CD14-positive monocyte (primary cell): ENCODE results near the gene HEPACAM2. TPM values are rescaled to one million over a fixed set of nuclear protein-coding genes. Genes with fewer than 3 reads are reported as not detected.

ENCODE experiments used
- DNase-seq, 3 donors: peaks; one replicate each; pipeline ENCODE4 v3.0.0-alpha.2; 2011 to 2022
- H2AFZ ChIP-seq: 2 replicates; pipeline ENCODE4 v1.6.0; 2012; ENCODE audit warnings: mild to moderate bottlenecking, low read depth, low read length, inconsistent platforms; ENCODE audit not compliant: insufficient read depth, poor library complexity, severe bottlenecking
- H3K27ac ChIP-seq, 2 donors: 1 replicate in 1 of 2; 2 replicates in 1 of 2; pipeline ENCODE4 v1.5.1; 2012 to 2013; ENCODE audit warnings: low read length in 2 of 2, control low read depth in 1 of 2, inconsistent platforms in 1 of 2, low read depth in 1 of 2, mild to moderate bottlenecking in 1 of 2
- H3K27me3 ChIP-seq, 2 donors: one replicate each; pipeline versions ENCODE4 v1.6.0 to v1.6.1; 2011 to 2013; ENCODE audit warnings: low read length in 2 of 2; ENCODE audit not compliant: control insufficient read depth in 2 of 2, insufficient read depth in 2 of 2
- H3K36me3 ChIP-seq, 2 donors: replicated peaks in 1 of 2; 1 replicate in 1 of 2; 2 replicates in 1 of 2; pipeline versions ENCODE4 v1.5.1 to v1.6.1; 2012 to 2013; ENCODE audit warnings: low read length in 2 of 2, control low read depth in 1 of 2, inconsistent platforms in 1 of 2, mild to moderate bottlenecking in 1 of 2; ENCODE audit not compliant: insufficient read depth in 2 of 2, control insufficient read depth in 1 of 2
- H3K4me1 ChIP-seq, 2 donors: 1 replicate in 1 of 2; 2 replicates in 1 of 2; pipeline versions ENCODE4 v1.5.1 to v1.6.1; 2012 to 2013; ENCODE audit warnings: low read length in 2 of 2, control low read depth in 1 of 2, inconsistent platforms in 1 of 2, mild to moderate bottlenecking in 1 of 2, moderate library complexity in 1 of 2; ENCODE audit not compliant: insufficient read depth in 2 of 2, control insufficient read depth in 1 of 2
- H3K4me2 ChIP-seq: replicated peaks from 2 replicates; pipeline ENCODE3; 2012; ENCODE audit warnings: low read length, moderate library complexity, mild to moderate bottlenecking; ENCODE audit not compliant: poor library complexity, severe bottlenecking; ENCODE audit errors: extremely low read depth
- H3K4me3 ChIP-seq, 3 experiments: fragments of 200-600 bp in 1 of 3; sonication (generic) in 1 of 3; replicated peaks in 1 of 3; 1 replicate in 2 of 3; 2 replicates in 1 of 3; pipeline ENCODE4 v1.5.1; 2011 to 2013; ENCODE audit warnings: low read length in 3 of 3, mild to moderate bottlenecking in 3 of 3, control low read depth in 2 of 3, low read depth in 2 of 3, inconsistent platforms in 1 of 3, moderate library complexity in 1 of 3
- H3K79me2 ChIP-seq: 2 replicates; pipeline ENCODE4 v1.6.0; 2012; ENCODE audit warnings: mild to moderate bottlenecking, control low read depth, inconsistent platforms, low read length, moderate library complexity; ENCODE audit not compliant: insufficient read depth
- H3K9ac ChIP-seq: 2 replicates; pipeline ENCODE4 v1.6.0; 2017; ENCODE audit warnings: low read length, mild to moderate bottlenecking; ENCODE audit not compliant: insufficient read depth, poor library complexity, severe bottlenecking
- H3K9me3 ChIP-seq, 2 donors: replicated peaks in 1 of 2; 1 replicate in 1 of 2; 2 replicates in 1 of 2; pipeline versions ENCODE4 v1.5.1 to v1.6.1; 2012 to 2013; ENCODE audit warnings: low read length in 2 of 2, control low read depth in 1 of 2; ENCODE audit not compliant: control insufficient read depth in 1 of 2, insufficient read depth in 1 of 2
- H4K20me1 ChIP-seq: 2 replicates; pipeline ENCODE4 v1.6.0; 2012; ENCODE audit warnings: mild to moderate bottlenecking, low read length, control low read depth, moderate library complexity; ENCODE audit not compliant: insufficient read depth
- H3K27ac Mint-ChIP-seq, 7 donors: one replicate each; pipeline ENCODE4 v1.8.0; 2020; ENCODE audit warnings: mild to moderate bottlenecking in 7 of 7, mixed read lengths in 7 of 7, moderate library complexity in 6 of 7, inconsistent platforms in 2 of 7
- H3K27me3 Mint-ChIP-seq, 3 donors: one replicate each; pipeline ENCODE4 v1.8.0; 2021 to 2022; ENCODE audit warnings: low read depth in 3 of 3, mild to moderate bottlenecking in 3 of 3, mixed read lengths in 3 of 3, moderate library complexity in 3 of 3, inconsistent platforms in 1 of 3
- H3K36me3 Mint-ChIP-seq, 2 donors: one replicate each; pipeline ENCODE4 v1.8.0; 2020; ENCODE audit warnings: mixed read lengths in 2 of 2, inconsistent platforms in 1 of 2, mild to moderate bottlenecking in 1 of 2
- H3K4me1 Mint-ChIP-seq: one replicate; pipeline ENCODE4 v1.8.0; 2020; ENCODE audit warnings: mild to moderate bottlenecking, mixed read lengths
- H3K4me3 Mint-ChIP-seq, 2 donors: one replicate each; pipeline ENCODE4 v1.8.0; 2020; ENCODE audit warnings: mild to moderate bottlenecking in 2 of 2, mixed read lengths in 2 of 2, moderate library complexity in 1 of 2
- H3K9me3 Mint-ChIP-seq, 7 donors: one replicate each; pipeline ENCODE4 v1.8.0; 2020 to 2022; ENCODE audit warnings: mixed read lengths in 7 of 7, mild to moderate bottlenecking in 6 of 7, moderate library complexity in 6 of 7, inconsistent platforms in 2 of 7
- WGBS: methylation state at CpG from one replicate; pipeline ENCODE4 v1.1.5; 2013; ENCODE audit warnings: missing lambda C conversion rate; ENCODE audit not compliant: insufficient coverage; 5-methylcytosine and 5-hydroxymethylcytosine counted together
- intact Hi-C, 2 donors: fragments of 100-400 bp; cut with micrococcal nuclease; formaldehyde crosslinking; loops; one replicate each; pipeline versions ENCODE4 v1.15.0 to v1.15.1; 2023
- polyA plus RNA-seq, 3 donors: library from polyadenylated mRNA; depleted of rRNA in 1 of 3; unstranded in 2 of 3; stranded (reverse) in 1 of 3; fragments of 300-500 nt in 2 of 3; fragments of >200 nt in 1 of 3; fragmentation: Illumina TruSeq in 2 of 3; gene quantifications; 1 replicate in 2 of 3; 2 replicates in 1 of 3; pipeline ENCODE4 v1.2.3, GENCODE V29; 2012 to 2021
- TF ChIP-seq, protein P1 (sequence below): fragments of 200-600 bp; IDR thresholded peaks from one replicate; pipeline ENCODE4 v1.8.0; 2022; ENCODE audit warnings: antibody characterized with exemption, mild to moderate bottlenecking

Gene HEPACAM2
- polyA plus RNA-seq, 3 donors, result 0.11 TPM; not detected in 2

DNA sequence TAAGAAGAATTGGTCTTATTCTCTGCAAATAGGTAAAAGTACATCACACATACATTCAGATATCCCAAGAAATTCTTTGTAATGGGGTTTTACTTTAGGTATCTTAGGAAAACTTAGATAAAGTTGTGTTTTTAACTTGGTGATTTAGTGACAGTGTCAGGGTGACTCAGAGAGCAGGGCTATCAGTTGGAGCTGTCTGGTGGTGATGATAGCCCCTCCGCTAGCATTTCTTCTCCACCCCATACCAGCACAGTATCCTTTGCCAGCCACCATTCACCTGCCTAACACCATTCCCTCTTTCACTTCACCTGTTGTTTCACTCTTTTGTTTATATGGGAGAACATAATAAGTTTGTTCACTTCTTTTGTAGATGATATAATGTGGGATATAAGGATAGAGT, 36.3 kb upstream of the HEPACAM2 start:
- no peaks in the 10 kb centered on the region for H4K20me1 ChIP-seq
- H3K4me1 Mint-ChIP-seq, result no peaks in the 10 kb centered on the region
- no peak overlapping the region for H3K4me2 ChIP-seq
- no peak overlapping the region for H3K27ac ChIP-seq
- no CpG with 5 or more reads among the region's 1 CpG for WGBS
- no peaks in the 10 kb centered on the region for H3K79me2 ChIP-seq
- intact Hi-C loops, result no loop called here
- no peaks in the 10 kb centered on the region for H3K27me3 Mint-ChIP-seq
- H3K36me3 Mint-ChIP-seq, result peaks cover 38 to 57% of the 10 kb centered on the region in 2 donors
- H3K27ac Mint-ChIP-seq, result peak overlapping the region in 1 of 7 donors; percentile 46
- no peak overlapping the region for H3K9ac ChIP-seq
- H3K9me3 Mint-ChIP-seq, result no peaks in the 10 kb centered on the region
- H3K9me3 ChIP-seq, result no peaks in the 10 kb centered on the region
- H3K27me3 ChIP-seq, result no peaks in the 10 kb centered on the region
- no peak for DNase-seq
- no peak overlapping the region for H3K4me3 Mint-ChIP-seq
- H2AFZ ChIP-seq, result no peak overlapping the region
- TF ChIP-seq, protein P1, sequence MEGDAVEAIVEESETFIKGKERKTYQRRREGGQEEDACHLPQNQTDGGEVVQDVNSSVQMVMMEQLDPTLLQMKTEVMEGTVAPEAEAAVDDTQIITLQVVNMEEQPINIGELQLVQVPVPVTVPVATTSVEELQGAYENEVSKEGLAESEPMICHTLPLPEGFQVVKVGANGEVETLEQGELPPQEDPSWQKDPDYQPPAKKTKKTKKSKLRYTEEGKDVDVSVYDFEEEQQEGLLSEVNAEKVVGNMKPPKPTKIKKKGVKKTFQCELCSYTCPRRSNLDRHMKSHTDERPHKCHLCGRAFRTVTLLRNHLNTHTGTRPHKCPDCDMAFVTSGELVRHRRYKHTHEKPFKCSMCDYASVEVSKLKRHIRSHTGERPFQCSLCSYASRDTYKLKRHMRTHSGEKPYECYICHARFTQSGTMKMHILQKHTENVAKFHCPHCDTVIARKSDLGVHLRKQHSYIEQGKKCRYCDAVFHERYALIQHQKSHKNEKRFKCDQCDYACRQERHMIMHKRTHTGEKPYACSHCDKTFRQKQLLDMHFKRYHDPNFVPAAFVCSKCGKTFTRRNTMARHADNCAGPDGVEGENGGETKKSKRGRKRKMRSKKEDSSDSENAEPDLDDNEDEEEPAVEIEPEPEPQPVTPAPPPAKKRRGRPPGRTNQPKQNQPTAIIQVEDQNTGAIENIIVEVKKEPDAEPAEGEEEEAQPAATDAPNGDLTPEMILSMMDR, result no peak
- peaks cover 44 to 76% of the 10 kb centered on the region in 2 donors for H3K36me3 ChIP-seq
- no peaks in the 10 kb centered on the region for H3K4me1 ChIP-seq
- no peak overlapping the region for H3K4me3 ChIP-seq

DNA sequence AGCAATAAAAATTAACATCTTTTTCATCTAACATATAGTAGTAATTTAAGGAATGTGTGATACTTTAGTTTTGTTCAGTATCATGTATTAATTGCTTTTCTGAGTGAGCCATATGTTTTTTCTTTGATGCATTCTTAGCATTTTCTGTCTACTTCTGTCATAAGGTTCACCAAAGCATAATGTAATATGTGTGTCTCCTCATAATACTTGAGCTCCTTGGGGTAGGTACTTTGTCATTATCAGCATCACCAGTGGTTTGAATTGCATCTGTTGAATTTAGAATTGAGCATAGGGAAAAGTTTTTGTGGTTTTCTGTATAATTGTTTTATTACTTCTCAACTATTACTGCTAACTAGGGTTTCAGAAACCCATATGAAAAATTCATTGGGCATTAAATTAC, 32.4 kb upstream of the HEPACAM2 start:
- Mint-ChIP-seq H3K27me3 (no peaks in the 10 kb centered on the region), H3K36me3 (peaks cover 55 to 61% of the 10 kb centered on the region in 2 donors), H3K4me1 (no peaks in the 10 kb centered on the region), H3K27ac (no peak overlapping the region), H3K4me3 (no peak overlapping the region), H3K9me3 (no peaks in the 10 kb centered on the region)
- Histone ChIP-seq H3K27me3 (no peaks in the 10 kb centered on the region), H3K79me2 (no peaks in the 10 kb centered on the region), H3K36me3 (peaks cover 51 to 88% of the 10 kb centered on the region in 2 donors), H3K4me3 (no peak overlapping the region), H3K4me2 (no peak overlapping the region), H3K9ac (no peak overlapping the region), H3K4me1 (no peaks in the 10 kb centered on the region), H3K27ac (no peak overlapping the region), H2AFZ (no peak overlapping the region), H3K9me3 (no peaks in the 10 kb centered on the region), H4K20me1 (no peaks in the 10 kb centered on the region)
- no peak for DNase-seq
- intact Hi-C loops, result no loop called here
- TF ChIP-seq, protein P1, result no peak
